ENCODE measurements around the gene THSD7B. TPM values are rescaled to one million over a fixed set of nuclear protein-coding genes. Genes with fewer than 3 reads are reported as not detected.

THSD7B gene
- total and polyA plus RNA-seq, 2 of the 13 experiments (the other 11 are each of a cell fraction or from before 2014, with no cell fraction given) = 0.02 TPM; not detected in 1

- intact Hi-C loops (cut with micrococcal nuclease; ENCODE audit: unreplicated experiment) (no loop called here), in situ Hi-C loops (cut with HindIII; ENCODE audit: extremely low pct_ligation_motif_present, low pct_unique_long_range_greater_than_20kb) (no loop called here)
- Histone ChIP-seq H4K20me1 (ENCODE audit: insufficient read depth, low read length) (no peaks in the 10 kb centered on the region), H3K9ac (ENCODE audit: insufficient read depth, low read depth, low read length) (no peak overlapping the region), H3K79me2 (ENCODE audit: insufficient read depth, low read length) (no peaks in the 10 kb centered on the region), H3K27me3 (ENCODE audit: control insufficient read depth in 1 of 2, insufficient read depth in 2 of 2, low read length in 2 of 2) (peaks cover 0 to 1% of the 10 kb centered on the region in 2 experiments; a peak in 1 of 5 replicates), H3K4me1 (ENCODE audit: insufficient read depth, low read length) (no peaks in the 10 kb centered on the region), H2AFZ (ENCODE audit: low read length) (no peak overlapping the region), H3K4me2 (ENCODE audit: low read depth, low read length) (no peak overlapping the region), H3K36me3 (replicated peaks in 1 of 2; ENCODE audit: control insufficient read depth in 1 of 2, insufficient read depth in 2 of 2, low read length in 2 of 2) (no peaks in the 10 kb centered on the region), H3K9me3 (ENCODE audit: low read length) (no peaks in the 10 kb centered on the region), H3K4me3 (replicated peaks in 1 of 3; ENCODE audit: insufficient read depth in 1 of 3, low read depth in 2 of 3, low read length in 3 of 3) (no peak overlapping the region), H3K27ac (ENCODE audit: extremely low read length, insufficient read depth, low read length) (no peak overlapping the region)
- BruUV-seq (replicated peaks) = no TSS peak
- POLR2A ChIA-PET = no interaction called here
- TF ChIP-seq ZNF431 (CRISPR knock-in tag; IDR thresholded peaks at IDR 0.05; ENCODE audit: borderline replicate concordance, low read depth) = no peak
- TF ChIP-seq ZNF34 (CRISPR knock-in tag; IDR thresholded peaks at IDR 0.05; ENCODE audit: borderline replicate concordance) = no peak
- no peak for TF ChIP-seq SP4 (CRISPR knock-in tag; IDR thresholded peaks at IDR 0.05)
- DNase-seq (ENCODE audit: low spot score) (no peak), ATAC-seq (no peak), FAIRE-seq (no peak)
- CTCF ChIA-PET (ENCODE audit: low intra/inter-chr PET ratio, low total read pairs) = no interaction called here
- 13% methylated on average over 2 of the region's 2 CpGs for WGBS (ENCODE audit: low lambda C conversion rate)
Measured at GRCh38 chr2:137000811-137001210, 235.5 kb downstream of the THSD7B start.

DNA sequence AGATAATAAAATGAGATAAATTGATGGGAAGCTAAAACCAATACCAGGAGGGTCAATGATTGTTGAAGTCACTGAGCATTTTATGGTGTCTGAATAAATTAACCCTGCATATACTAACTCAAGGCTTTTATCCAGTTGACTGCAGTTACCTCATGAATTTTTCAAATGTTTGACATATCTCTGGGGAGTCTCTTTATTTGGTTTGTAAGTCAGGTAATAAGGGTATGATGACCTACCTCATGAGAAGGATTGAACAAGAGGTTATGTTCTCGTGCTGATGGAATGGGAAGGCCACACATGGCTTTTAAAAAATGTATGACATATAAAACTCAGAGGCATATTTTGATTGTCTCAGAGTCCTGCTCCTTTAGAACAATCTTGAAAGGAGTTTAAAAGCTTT lies 237.6 kb downstream of the THSD7B start:
- no peaks in the 10 kb centered on the region for H3K27me3 ChIP-seq (ENCODE audit: control insufficient read depth in 1 of 2, insufficient read depth in 2 of 2, low read length in 2 of 2)
- H3K4me2 ChIP-seq (ENCODE audit: low read depth, low read length) = no peak overlapping the region
- H3K79me2 ChIP-seq (ENCODE audit: insufficient read depth, low read length) = no peaks in the 10 kb centered on the region
- ATAC-seq (no peak), DNase-seq (ENCODE audit: low spot score) (no peak), FAIRE-seq (no peak)
- POLR2A ChIA-PET = no interaction called here
- no peak overlapping the region for H3K27ac ChIP-seq (ENCODE audit: extremely low read length, insufficient read depth, low read length)
- TF ChIP-seq ZSCAN25 (CRISPR knock-in tag; IDR thresholded peaks at IDR 0.05) (no peak), ARNT2 (CRISPR knock-in tag; IDR thresholded peaks at IDR 0.05; ENCODE audit: low read depth) (no peak), MAFG (CRISPR knock-in tag; IDR thresholded peaks at IDR 0.05) (no peak), MAFK (conservative IDR thresholded peaks at IDR 0.05 in 1 of 2, IDR thresholded peaks at IDR 0.05 in 1 of 2; ENCODE audit: low read length in 2 of 2) (no peak), HDAC1 (CRISPR knock-in tag; IDR thresholded peaks at IDR 0.05) (no peak), MED1 (CRISPR knock-in tag; IDR thresholded peaks at IDR 0.05) (no peak), ZNF34 (CRISPR knock-in tag; IDR thresholded peaks at IDR 0.05; ENCODE audit: borderline replicate concordance) (no peak), ATF3 (CRISPR knock-in tag; IDR thresholded peaks at IDR 0.05) (no peak)
- TF ChIP-seq, protein P1, sequence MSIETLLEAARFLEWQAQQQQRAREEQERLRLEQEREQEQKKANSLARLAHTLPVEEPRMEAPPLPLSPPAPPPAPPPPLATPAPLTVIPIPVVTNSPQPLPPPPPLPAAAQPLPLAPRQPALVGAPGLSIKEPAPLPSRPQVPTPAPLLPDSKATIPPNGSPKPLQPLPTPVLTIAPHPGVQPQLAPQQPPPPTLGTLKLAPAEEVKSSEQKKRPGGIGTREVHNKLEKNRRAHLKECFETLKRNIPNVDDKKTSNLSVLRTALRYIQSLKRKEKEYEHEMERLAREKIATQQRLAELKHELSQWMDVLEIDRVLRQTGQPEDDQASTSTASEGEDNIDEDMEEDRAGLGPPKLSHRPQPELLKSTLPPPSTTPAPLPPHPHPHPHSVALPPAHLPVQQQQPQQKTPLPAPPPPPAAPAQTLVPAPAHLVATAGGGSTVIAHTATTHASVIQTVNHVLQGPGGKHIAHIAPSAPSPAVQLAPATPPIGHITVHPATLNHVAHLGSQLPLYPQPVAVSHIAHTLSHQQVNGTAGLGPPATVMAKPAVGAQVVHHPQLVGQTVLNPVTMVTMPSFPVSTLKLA (IDR thresholded peaks at IDR 0.05) = no peak
- TF ChIP-seq, protein P2, sequence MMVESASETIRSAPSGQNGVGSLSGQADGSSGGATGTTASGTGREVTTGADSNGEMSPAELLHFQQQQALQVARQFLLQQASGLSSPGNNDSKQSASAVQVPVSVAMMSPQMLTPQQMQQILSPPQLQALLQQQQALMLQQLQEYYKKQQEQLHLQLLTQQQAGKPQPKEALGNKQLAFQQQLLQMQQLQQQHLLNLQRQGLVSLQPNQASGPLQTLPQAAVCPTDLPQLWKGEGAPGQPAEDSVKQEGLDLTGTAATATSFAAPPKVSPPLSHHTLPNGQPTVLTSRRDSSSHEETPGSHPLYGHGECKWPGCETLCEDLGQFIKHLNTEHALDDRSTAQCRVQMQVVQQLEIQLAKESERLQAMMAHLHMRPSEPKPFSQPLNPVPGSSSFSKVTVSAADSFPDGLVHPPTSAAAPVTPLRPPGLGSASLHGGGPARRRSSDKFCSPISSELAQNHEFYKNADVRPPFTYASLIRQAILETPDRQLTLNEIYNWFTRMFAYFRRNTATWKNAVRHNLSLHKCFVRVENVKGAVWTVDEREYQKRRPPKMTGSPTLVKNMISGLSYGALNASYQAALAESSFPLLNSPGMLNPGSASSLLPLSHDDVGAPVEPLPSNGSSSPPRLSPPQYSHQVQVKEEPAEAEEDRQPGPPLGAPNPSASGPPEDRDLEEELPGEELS (CRISPR knock-in tag; IDR thresholded peaks at IDR 0.05) = no peak
- TF ChIP-seq, protein P3, sequence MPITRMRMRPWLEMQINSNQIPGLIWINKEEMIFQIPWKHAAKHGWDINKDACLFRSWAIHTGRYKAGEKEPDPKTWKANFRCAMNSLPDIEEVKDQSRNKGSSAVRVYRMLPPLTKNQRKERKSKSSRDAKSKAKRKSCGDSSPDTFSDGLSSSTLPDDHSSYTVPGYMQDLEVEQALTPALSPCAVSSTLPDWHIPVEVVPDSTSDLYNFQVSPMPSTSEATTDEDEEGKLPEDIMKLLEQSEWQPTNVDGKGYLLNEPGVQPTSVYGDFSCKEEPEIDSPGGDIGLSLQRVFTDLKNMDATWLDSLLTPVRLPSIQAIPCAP (CRISPR knock-in tag; IDR thresholded peaks at IDR 0.05; ENCODE audit: low read depth) = no peak
- intact Hi-C loops (cut with micrococcal nuclease; ENCODE audit: unreplicated experiment) (no loop called here), in situ Hi-C loops (cut with HindIII; ENCODE audit: extremely low pct_ligation_motif_present, low pct_unique_long_range_greater_than_20kb) (no loop called here)
- no peak overlapping the region for H2AFZ ChIP-seq (ENCODE audit: low read length)
- 2% methylated on average over 1 of the region's 1 CpG for WGBS (ENCODE audit: low lambda C conversion rate)
- no peaks in the 10 kb centered on the region for H3K4me1 ChIP-seq (ENCODE audit: insufficient read depth, low read length)
- no peak overlapping the region for H3K9ac ChIP-seq (ENCODE audit: insufficient read depth, low read depth, low read length)
- H3K9me3 ChIP-seq (ENCODE audit: low read length) = no peaks in the 10 kb centered on the region
- no peaks in the 10 kb centered on the region for H3K36me3 ChIP-seq (replicated peaks in 1 of 2; ENCODE audit: control insufficient read depth in 1 of 2, insufficient read depth in 2 of 2, low read length in 2 of 2)
- no peak overlapping the region for H3K4me3 ChIP-seq (replicated peaks in 1 of 3; ENCODE audit: insufficient read depth in 1 of 3, low read depth in 2 of 3, low read length in 3 of 3)
- BruUV-seq (replicated peaks) = no TSS peak
- CTCF ChIA-PET (ENCODE audit: low intra/inter-chr PET ratio, low total read pairs) = no interaction called here
- no peaks in the 10 kb centered on the region for H4K20me1 ChIP-seq (ENCODE audit: insufficient read depth, low read length)

Measured in HepG2 (cell line).